Ovary (tissue), 3 donors: ENCODE data around the gene SOAT1.
"Not testable (repeated sequence)": the region's sequence is repeated elsewhere in the genome, so short reads cannot be mapped to it uniquely, and the experiment has no call there.

Experiments
- CTCF ChIP-seq, 3 donors: fragments of 450-650 bp in 2 of 3; fragments of 200-600 bp in 1 of 3; IDR thresholded peaks; one replicate each; pipeline versions ENCODE4 v1.5.1 to v1.8.0; 2016 to 2022; ENCODE audit warnings: antibody characterized with exemption in 3 of 3, mild to moderate bottlenecking in 1 of 3
- EP300 ChIP-seq: sonication (generic); formaldehyde crosslinking; IDR thresholded peaks from one replicate; pipeline ENCODE4 v1.6.1; 2017; ENCODE audit warnings: antibody characterized with exemption
- POLR2A ChIP-seq: fragments of 450-650 bp; IDR thresholded peaks from one replicate; pipeline ENCODE4 v1.6.1; 2017; ENCODE audit warnings: antibody characterized with exemption, mild to moderate bottlenecking, moderate library complexity
- donor health status: DM: no; HTN: no; CAD: no.

GRCh38 chr1:179361631-179362030, 68.0 kb downstream of the SOAT1 start:
- not testable (repeated sequence) for TF ChIP-seq CTCF (IDR thresholded peaks at IDR 0.05); POLR2A; EP300
